Endothelial cell (in vitro differentiated cells): ENCODE data around the gene PTPRN2. TPM values are rescaled to one million over a fixed set of nuclear protein-coding genes. Genes with fewer than 3 reads are reported as not detected.

Experiments
- DNase-seq: peaks from one replicate; pipeline ENCODE4 v3.0.0; 2021; ENCODE audit warnings: low spot score
- H3K27ac Mint-ChIP-seq: one replicate; pipeline ENCODE4 v1.8.0; 2021; ENCODE audit warnings: mixed read lengths, inconsistent platforms; ENCODE audit not compliant: unreplicated experiment
- H3K27me3 Mint-ChIP-seq: one replicate; pipeline ENCODE4 v1.8.0; 2021; ENCODE audit warnings: mild to moderate bottlenecking, moderate library complexity, mixed read lengths, inconsistent platforms; ENCODE audit not compliant: unreplicated experiment
- H3K36me3 Mint-ChIP-seq: one replicate; pipeline ENCODE4 v1.8.0; 2021; ENCODE audit warnings: mild to moderate bottlenecking, low read depth, mixed read lengths, inconsistent platforms; ENCODE audit not compliant: unreplicated experiment
- H3K4me1 Mint-ChIP-seq: one replicate; pipeline ENCODE4 v1.8.0; 2021; ENCODE audit warnings: mild to moderate bottlenecking, mixed read lengths, inconsistent platforms; ENCODE audit not compliant: unreplicated experiment
- H3K4me3 Mint-ChIP-seq: one replicate; pipeline ENCODE4 v1.8.0; 2021; ENCODE audit warnings: mild to moderate bottlenecking, mixed read lengths, inconsistent platforms; ENCODE audit not compliant: unreplicated experiment
- H3K9me3 Mint-ChIP-seq: one replicate; pipeline ENCODE4 v1.8.0; 2021; ENCODE audit warnings: mixed read lengths, inconsistent platforms; ENCODE audit not compliant: unreplicated experiment
- total RNA-seq: library from RNA; stranded (reverse); fragmentation: NEBNext Ultra II Directional; extraction: Animal tissue kit (Norgen Biotek cat#: 25700); gene quantifications from one replicate; pipeline ENCODE4 v1.2.1, GENCODE V29; 2021; ENCODE audit not compliant: unreplicated experiment
- TF ChIP-seq, protein P1 (sequence below): fragments of 200-600 bp; sonication (generic); IDR thresholded peaks from one replicate; pipeline ENCODE4 v1.5.0; 2021; ENCODE audit warnings: antibody characterized with exemption; ENCODE audit not compliant: unreplicated experiment

The PTPRN2 gene
- total RNA-seq, 1 donor from 2014 or later: 0.18 TPM

DNA sequence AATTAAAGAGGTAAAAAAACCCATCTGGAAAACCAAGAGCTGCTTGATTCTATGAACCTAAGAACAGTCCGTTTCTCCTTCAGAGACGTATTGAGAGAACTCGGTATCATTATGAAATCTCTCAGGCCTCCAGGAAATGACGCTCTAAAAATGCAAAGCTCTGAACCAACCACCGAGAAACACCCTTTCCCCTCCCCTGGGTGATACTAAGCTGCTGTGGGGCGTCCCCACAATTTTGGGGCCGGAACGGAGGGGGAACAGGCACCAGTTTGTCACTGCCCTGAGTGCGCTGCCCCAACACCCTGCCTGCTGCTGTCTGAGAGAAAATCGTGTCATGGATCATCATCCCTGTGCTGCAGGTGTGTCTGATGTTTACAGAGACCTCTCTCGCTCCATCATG is 741.4 kb downstream of the PTPRN2 start:
- no peak overlapping the region for H3K27ac Mint-ChIP-seq
- peaks cover 11% of the 10 kb centered on the region for H3K36me3 Mint-ChIP-seq
- H3K9me3 Mint-ChIP-seq: peaks cover 37% of the 10 kb centered on the region
- DNase-seq: no peak
- TF ChIP-seq, protein P1, sequence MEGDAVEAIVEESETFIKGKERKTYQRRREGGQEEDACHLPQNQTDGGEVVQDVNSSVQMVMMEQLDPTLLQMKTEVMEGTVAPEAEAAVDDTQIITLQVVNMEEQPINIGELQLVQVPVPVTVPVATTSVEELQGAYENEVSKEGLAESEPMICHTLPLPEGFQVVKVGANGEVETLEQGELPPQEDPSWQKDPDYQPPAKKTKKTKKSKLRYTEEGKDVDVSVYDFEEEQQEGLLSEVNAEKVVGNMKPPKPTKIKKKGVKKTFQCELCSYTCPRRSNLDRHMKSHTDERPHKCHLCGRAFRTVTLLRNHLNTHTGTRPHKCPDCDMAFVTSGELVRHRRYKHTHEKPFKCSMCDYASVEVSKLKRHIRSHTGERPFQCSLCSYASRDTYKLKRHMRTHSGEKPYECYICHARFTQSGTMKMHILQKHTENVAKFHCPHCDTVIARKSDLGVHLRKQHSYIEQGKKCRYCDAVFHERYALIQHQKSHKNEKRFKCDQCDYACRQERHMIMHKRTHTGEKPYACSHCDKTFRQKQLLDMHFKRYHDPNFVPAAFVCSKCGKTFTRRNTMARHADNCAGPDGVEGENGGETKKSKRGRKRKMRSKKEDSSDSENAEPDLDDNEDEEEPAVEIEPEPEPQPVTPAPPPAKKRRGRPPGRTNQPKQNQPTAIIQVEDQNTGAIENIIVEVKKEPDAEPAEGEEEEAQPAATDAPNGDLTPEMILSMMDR: no peak
- H3K4me3 Mint-ChIP-seq: no peak overlapping the region
- H3K4me1 Mint-ChIP-seq: no peaks in the 10 kb centered on the region
- H3K27me3 Mint-ChIP-seq: peaks cover 13% of the 10 kb centered on the region

DNA sequence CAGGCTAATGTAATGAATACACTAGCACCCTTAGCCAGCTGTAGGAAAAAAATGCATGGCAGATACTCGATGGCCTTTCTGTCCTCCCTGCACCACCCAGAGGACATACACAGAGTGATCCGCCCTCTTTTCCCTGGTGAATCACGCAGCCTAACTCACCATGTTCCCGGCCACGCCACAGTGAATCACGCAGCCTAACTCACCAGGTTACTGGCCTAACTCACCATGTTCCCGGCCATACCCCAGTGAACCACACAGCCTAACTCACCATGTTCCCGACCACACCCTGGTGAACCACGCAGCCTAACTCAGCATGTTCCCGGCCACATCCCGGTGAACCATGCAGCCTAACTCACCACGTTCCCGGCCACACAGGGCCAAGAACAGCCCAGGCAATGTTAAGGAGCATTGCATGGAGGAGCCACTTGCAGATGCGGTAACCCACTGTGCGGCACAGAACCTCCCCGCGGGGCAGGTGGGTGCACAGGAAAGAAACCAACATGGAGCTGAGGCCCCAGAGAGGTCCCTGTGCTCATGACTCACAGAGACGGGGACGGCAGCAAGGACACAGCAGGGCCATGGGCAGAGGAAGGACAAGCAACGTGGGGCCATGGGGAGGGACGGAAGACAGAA is 742.3 kb downstream of the PTPRN2 start:
- Mint-ChIP-seq H3K27ac (no peak overlapping the region), H3K4me1 (no peaks in the 10 kb centered on the region)

DNA sequence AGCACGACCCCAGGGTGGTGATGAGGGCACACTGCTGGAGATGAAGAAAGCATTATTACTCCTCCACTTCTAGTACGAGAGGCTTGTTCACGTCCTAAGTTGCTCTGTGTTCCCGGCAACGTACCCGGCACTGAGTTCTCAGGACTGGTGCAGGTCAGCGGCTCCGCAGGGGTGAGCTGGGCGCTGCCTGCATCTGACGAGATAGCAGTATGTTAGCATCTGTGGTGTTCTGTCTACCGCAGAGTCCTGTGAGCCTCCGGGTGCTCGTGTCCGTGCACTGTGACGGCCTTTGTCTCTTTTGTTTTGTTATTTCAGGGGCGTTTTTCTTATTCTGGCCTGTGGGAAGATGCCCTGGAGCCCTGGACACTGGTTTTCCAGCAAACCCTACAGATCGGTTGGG is 743.0 kb downstream of the PTPRN2 start:
- Mint-ChIP-seq H3K27me3 (peaks cover 9% of the 10 kb centered on the region), H3K36me3 (peaks cover 11% of the 10 kb centered on the region), H3K27ac (no peak overlapping the region), H3K9me3 (peaks cover 26% of the 10 kb centered on the region), H3K4me1 (no peaks in the 10 kb centered on the region), H3K4me3 (no peak overlapping the region)
- TF ChIP-seq, protein P1: no peak
- DNase-seq: no peak

More for the DNA sequence above, 742.3 kb downstream of the PTPRN2 start:
- no peak for DNase-seq
- H3K36me3 Mint-ChIP-seq: peaks cover 11% of the 10 kb centered on the region
- H3K27me3 Mint-ChIP-seq: peaks cover 13% of the 10 kb centered on the region
- H3K9me3 Mint-ChIP-seq: peaks cover 31% of the 10 kb centered on the region
- TF ChIP-seq, protein P1: no peak
- H3K4me3 Mint-ChIP-seq: no peak overlapping the region

DNA sequence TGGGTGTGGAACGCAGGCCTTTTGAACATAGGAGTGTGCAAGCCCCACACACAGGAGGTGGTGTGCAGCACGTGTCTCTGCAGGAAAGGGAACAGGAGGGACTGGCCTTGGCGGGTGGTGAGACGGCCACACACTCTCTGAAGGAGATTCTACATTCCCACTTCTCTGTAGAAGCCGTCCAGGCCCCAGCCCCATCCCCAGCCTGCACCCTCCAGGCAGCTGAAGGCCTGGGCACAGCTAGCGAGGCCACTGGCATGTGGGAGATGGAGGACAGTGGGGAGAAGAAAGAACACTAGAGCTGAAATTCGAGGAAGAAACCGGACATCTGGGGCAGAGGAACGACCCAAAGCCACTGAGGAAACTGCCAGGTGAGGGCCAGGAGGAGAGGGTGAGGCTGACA is 743.5 kb downstream of the PTPRN2 start:
- no peak overlapping the region for H3K27ac Mint-ChIP-seq
- peaks cover 5% of the 10 kb centered on the region for H3K27me3 Mint-ChIP-seq
- TF ChIP-seq, protein P1: no peak
- H3K9me3 Mint-ChIP-seq: peaks cover 24% of the 10 kb centered on the region
- no peak overlapping the region for H3K4me3 Mint-ChIP-seq
- no peaks in the 10 kb centered on the region for H3K4me1 Mint-ChIP-seq
- DNase-seq: no peak
- peaks cover 11% of the 10 kb centered on the region for H3K36me3 Mint-ChIP-seq

DNA sequence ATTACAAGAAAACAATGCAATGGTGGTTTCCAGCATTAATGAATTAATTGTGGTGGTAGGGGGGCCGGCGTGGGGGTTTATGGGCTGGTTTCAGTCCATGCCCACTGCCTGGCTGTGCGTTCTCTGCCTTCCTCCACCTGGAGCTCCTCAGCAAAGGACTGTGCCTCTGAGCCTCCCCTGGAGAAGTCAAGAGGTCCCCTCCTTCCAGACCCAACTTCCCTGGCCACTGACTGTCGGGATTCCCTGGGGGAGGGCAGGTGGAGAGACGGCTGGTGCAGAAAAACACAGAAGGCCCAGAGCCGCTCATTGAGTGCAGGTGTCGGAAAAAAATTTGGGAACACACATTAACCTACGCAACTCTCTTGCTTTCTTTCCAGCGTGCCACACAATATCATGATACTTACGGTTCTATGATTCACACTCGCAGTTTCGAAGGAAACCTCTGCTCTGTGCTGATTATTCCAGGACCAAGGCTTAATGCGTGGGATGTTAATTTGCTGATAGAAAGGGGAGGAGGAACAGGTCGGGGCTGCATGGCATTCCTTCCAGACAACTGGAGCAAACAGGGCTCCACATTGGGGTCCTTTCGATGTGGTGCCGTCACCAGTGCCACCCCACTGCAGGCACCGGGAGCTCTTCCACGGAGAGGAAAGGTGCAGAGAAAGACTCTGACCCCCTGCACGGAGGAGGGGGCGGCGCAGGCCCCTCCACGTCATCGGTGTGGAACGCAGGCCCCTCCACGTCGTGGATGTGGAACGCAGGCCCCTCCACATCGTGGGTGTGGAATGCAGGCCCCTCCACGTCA is 744.1 kb downstream of the PTPRN2 start:
- TF ChIP-seq, protein P1: no peak
- no peak for DNase-seq
- Mint-ChIP-seq H3K27ac (no peak overlapping the region), H3K4me1 (no peaks in the 10 kb centered on the region), H3K27me3 (peaks cover 5% of the 10 kb centered on the region), H3K36me3 (peaks cover 11% of the 10 kb centered on the region), H3K4me3 (no peak overlapping the region), H3K9me3 (peaks cover 24% of the 10 kb centered on the region)
